CD8-positive, alpha-beta memory T cell (primary cell): Measurements from ENCODE around the gene ZNF444. TPM values are rescaled to one million over a fixed set of nuclear protein-coding genes. Genes with fewer than 3 reads are reported as not detected.
"Not testable (repeated sequence)": the region's sequence is repeated elsewhere in the genome, so short reads cannot be mapped to it uniquely, and the experiment has no call there.

Experiments
- CTCF ChIA-PET: fragments of 350-600 bp; sonication (Branson Sonifier 250); formaldehyde crosslinking; loops from one replicate; lab custom pipeline; 2021; ENCODE audit warnings: antibody characterized with exemption; lab: Charles Lee
- POLR2A ChIA-PET: fragments of 350-600 bp; sonication (Branson Sonifier 250); formaldehyde crosslinking; loops from one replicate; lab custom pipeline; 2021; ENCODE audit warnings: antibody characterized with exemption; lab: Charles Lee
- DNase-seq, 5 donors: peaks; one replicate each; pipeline versions ENCODE4 v3.0.0 to v3.0.0-alpha.2; 2020 to 2022; ENCODE audit warnings: mixed read lengths in 1 of 5
- H3K27ac ChIP-seq: one replicate; pipeline ENCODE4 v1.7.0; 2013; ENCODE audit warnings: low read depth, mild to moderate bottlenecking, low read length, moderate library complexity
- H3K27me3 ChIP-seq: 2 replicates; pipeline ENCODE4 v1.7.0; 2013; ENCODE audit warnings: low read length, mild to moderate bottlenecking; ENCODE audit not compliant: insufficient read depth, poor library complexity, severe bottlenecking
- H3K36me3 ChIP-seq: 2 replicates; pipeline ENCODE4 v1.7.0; 2013; ENCODE audit warnings: mild to moderate bottlenecking, low read length, moderate library complexity; ENCODE audit not compliant: insufficient read depth
- H3K4me1 ChIP-seq: 2 replicates; pipeline ENCODE4 v1.7.0; 2013; ENCODE audit warnings: mild to moderate bottlenecking, low read length, moderate library complexity; ENCODE audit not compliant: insufficient read depth
- H3K4me3 ChIP-seq: 2 replicates; pipeline ENCODE4 v1.7.0; 2013; ENCODE audit warnings: mild to moderate bottlenecking, low read length
- H3K9me3 ChIP-seq: 2 replicates; pipeline ENCODE4 v1.7.0; 2013; ENCODE audit warnings: mild to moderate bottlenecking, low read length
- H3K27ac Mint-ChIP-seq, 8 donors: one replicate each; pipeline ENCODE4 v1.8.0; 2020 to 2021; ENCODE audit warnings: mixed read lengths in 8 of 8, mild to moderate bottlenecking in 6 of 8, inconsistent platforms in 3 of 8, moderate library complexity in 3 of 8
- H3K27me3 Mint-ChIP-seq, 2 donors: one replicate each; pipeline ENCODE4 v1.8.0; 2020 to 2021; ENCODE audit warnings: mixed read lengths in 2 of 2, mild to moderate bottlenecking in 1 of 2, moderate library complexity in 1 of 2
- H3K36me3 Mint-ChIP-seq, 3 donors: one replicate each; pipeline ENCODE4 v1.8.0; 2020 to 2021; ENCODE audit warnings: mixed read lengths in 3 of 3, inconsistent platforms in 1 of 3, mild to moderate bottlenecking in 1 of 3
- H3K4me1 Mint-ChIP-seq, 3 donors: one replicate each; pipeline ENCODE4 v1.8.0; 2020 to 2021; ENCODE audit warnings: mixed read lengths in 3 of 3, inconsistent platforms in 1 of 3, mild to moderate bottlenecking in 1 of 3
- H3K4me3 Mint-ChIP-seq, 7 donors: one replicate each; pipeline ENCODE4 v1.8.0; 2020 to 2021; ENCODE audit warnings: mixed read lengths in 7 of 7, mild to moderate bottlenecking in 6 of 7, moderate library complexity in 4 of 7, inconsistent platforms in 2 of 7
- H3K9me3 Mint-ChIP-seq, 5 donors: one replicate each; pipeline ENCODE4 v1.8.0; 2020 to 2022; ENCODE audit warnings: mixed read lengths in 5 of 5, mild to moderate bottlenecking in 3 of 5, moderate library complexity in 2 of 5, inconsistent platforms in 1 of 5
- polyA plus RNA-seq: library from polyadenylated mRNA; unstranded; fragments of 300-500 nt; fragmentation: Illumina TruSeq; gene quantifications from one replicate; pipeline ENCODE4 v1.2.3, GENCODE V29; 2021
- total RNA-seq, 2 experiments: library from RNA; stranded (reverse); gene quantifications; one replicate each; pipeline ENCODE4 v1.2.3, GENCODE V29; 2021

The ZNF444 gene
- total and polyA plus RNA-seq, 3 experiments from 2014 or later = 19.7 to 26.7 (median 24.9) TPM

- H3K9me3 Mint-ChIP-seq, H3K4me1 ChIP-seq, H3K9me3 ChIP-seq, POLR2A ChIA-PET, H3K4me1 Mint-ChIP-seq, H3K36me3 Mint-ChIP-seq, H3K4me3 Mint-ChIP-seq, H3K36me3 ChIP-seq, H3K27ac Mint-ChIP-seq, H3K27ac ChIP-seq, CTCF ChIA-PET, DNase-seq, H3K27me3 ChIP-seq, H3K4me3 ChIP-seq: not testable (repeated sequence)
- H3K27me3 Mint-ChIP-seq = peaks cover 20 to 21% of the 10 kb centered on the region in 2 donors
Measured at GRCh38 chr19:56210036-56210435, 68.9 kb downstream of the ZNF444 start.

Other genes with a start within 250 kb of the ZNF444 start
- not detected for gene NLRP13, start 209.0 kb upstream of the ZNF444 start, total RNA-seq
- gene NLRP13, start 209.0 kb upstream of the ZNF444 start, polyA plus RNA-seq = not detected
- not detected for gene NLRP8, start 193.5 kb upstream of the ZNF444 start, total RNA-seq
- gene NLRP8, start 193.5 kb upstream of the ZNF444 start, polyA plus RNA-seq = not detected
- gene NLRP5, start 154.5 kb upstream of the ZNF444 start, total RNA-seq = not detected
- not detected for gene NLRP5, start 154.5 kb upstream of the ZNF444 start, polyA plus RNA-seq
- gene ZNF787, start 20.0 kb upstream of the ZNF444 start, total RNA-seq = 10 to 100 TPM; 34.7 to 38.7 TPM
- 2.8 TPM for gene ZNF787, start 20.0 kb upstream of the ZNF444 start, polyA plus RNA-seq
- gene GALP, start 34.7 kb downstream of the ZNF444 start, total RNA-seq = not detected
- not detected for gene GALP, start 34.7 kb downstream of the ZNF444 start, polyA plus RNA-seq
- gene ZSCAN5B, start 56.5 kb downstream of the ZNF444 start, total RNA-seq = not detected
- not detected for gene ZSCAN5B, start 56.5 kb downstream of the ZNF444 start, polyA plus RNA-seq
- not detected for gene ZSCAN5C, start 61.0 kb downstream of the ZNF444 start, total RNA-seq
- gene ZSCAN5C, start 61.0 kb downstream of the ZNF444 start, polyA plus RNA-seq = not detected
- under 1 TPM; 0.59 to 0.64 TPM for gene EDDM13, start 131.5 kb downstream of the ZNF444 start, total RNA-seq
- 1.8 TPM for gene EDDM13, start 131.5 kb downstream of the ZNF444 start, polyA plus RNA-seq
- gene ZSCAN5A, start 173.6 kb downstream of the ZNF444 start, total RNA-seq = 10 to 100 TPM; 11.2 to 11.6 TPM
- 10.4 TPM for gene ZSCAN5A, start 173.6 kb downstream of the ZNF444 start, polyA plus RNA-seq